Osteocyte (in vitro differentiated cells): Measurements from ENCODE around the gene ANKRD39. TPM values are rescaled to one million over a fixed set of nuclear protein-coding genes. Genes with fewer than 3 reads are reported as not detected.

Source experiments
- DNase-seq: peaks from one replicate; pipeline ENCODE4 v3.0.0; 2021; ENCODE audit warnings: mixed read lengths; ENCODE audit not compliant: unreplicated experiment; ENCODE audit errors: extremely low spot score
- H3K27ac Mint-ChIP-seq: one replicate; pipeline ENCODE4 v1.8.0; 2021; ENCODE audit warnings: mild to moderate bottlenecking, mixed read lengths; ENCODE audit not compliant: unreplicated experiment
- H3K27me3 Mint-ChIP-seq: one replicate; pipeline ENCODE4 v1.8.0; 2021; ENCODE audit warnings: mixed read lengths; ENCODE audit not compliant: unreplicated experiment
- H3K36me3 Mint-ChIP-seq: one replicate; pipeline ENCODE4 v1.8.0; 2021; ENCODE audit warnings: mixed read lengths; ENCODE audit not compliant: unreplicated experiment
- H3K4me1 Mint-ChIP-seq: one replicate; pipeline ENCODE4 v1.8.0; 2021; ENCODE audit warnings: mixed read lengths; ENCODE audit not compliant: unreplicated experiment
- H3K4me3 Mint-ChIP-seq: one replicate; pipeline ENCODE4 v1.8.0; 2021; ENCODE audit warnings: mild to moderate bottlenecking, moderate library complexity, mixed read lengths; ENCODE audit not compliant: unreplicated experiment
- H3K9me3 Mint-ChIP-seq: one replicate; pipeline ENCODE4 v1.8.0; 2021; ENCODE audit warnings: mixed read lengths; ENCODE audit not compliant: unreplicated experiment
- CTCF ChIP-seq: fragments of 200-600 bp; sonication (generic); IDR thresholded peaks from 2 replicates; pipeline ENCODE4 v1.5.0; 2021; ENCODE audit warnings: antibody characterized with exemption, mild to moderate bottlenecking, moderate library complexity
- total RNA-seq: library from RNA; stranded (reverse); gene quantifications from 2 replicates; pipeline ENCODE4 v1.2.1, GENCODE V29; 2021

ANKRD39 gene
- total RNA-seq, 1 donor from 2014 or later: 12.4 TPM

- Mint-ChIP-seq H3K4me3 (peak overlapping the region; percentile 86), H3K4me1 (peaks cover 22% of the 10 kb centered on the region), H3K9me3 (no peaks in the 10 kb centered on the region), H3K27me3 (no peaks in the 10 kb centered on the region), H3K27ac (peak overlapping the region; percentile 90), H3K36me3 (peaks cover 14% of the 10 kb centered on the region)
- TF ChIP-seq CTCF: no peak
- DNase-seq: no peak
Observed at GRCh38 chr2:96866986-96867755, 9.4 kb upstream of the ANKRD39 start.

DNA sequence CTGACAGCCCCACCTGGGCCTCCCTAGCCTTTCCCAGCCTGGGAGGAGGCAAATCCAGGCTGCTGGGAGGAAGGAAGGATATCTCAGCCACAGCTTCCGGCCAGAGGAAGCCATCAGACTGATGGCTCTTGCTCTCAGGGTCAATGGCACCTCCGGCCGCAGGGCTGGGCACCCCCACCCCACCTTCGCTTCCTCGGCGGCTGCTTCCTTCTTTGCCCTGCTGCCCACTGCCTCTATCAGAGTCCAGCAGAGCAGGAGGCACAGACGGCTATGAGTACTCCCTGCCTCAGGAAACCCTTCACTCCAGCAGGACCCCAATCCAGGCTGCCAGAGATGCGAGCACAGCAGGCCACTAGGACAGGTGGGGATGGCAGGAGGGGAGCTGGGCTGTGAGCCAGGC, 8.8 kb upstream of the ANKRD39 start:
- H3K9me3 Mint-ChIP-seq: no peaks in the 10 kb centered on the region
- H3K27me3 Mint-ChIP-seq: no peaks in the 10 kb centered on the region
- H3K27ac Mint-ChIP-seq: no peak overlapping the region
- TF ChIP-seq CTCF: no peak
- no peak for DNase-seq
- peak overlapping the region; percentile 45 for H3K4me3 Mint-ChIP-seq
- H3K4me1 Mint-ChIP-seq: peaks cover 22% of the 10 kb centered on the region
- peaks cover 16% of the 10 kb centered on the region for H3K36me3 Mint-ChIP-seq

- DNase-seq: no peak
- peaks cover 22% of the 10 kb centered on the region for H3K4me1 Mint-ChIP-seq
- H3K27ac Mint-ChIP-seq: no peak overlapping the region
- TF ChIP-seq CTCF: no peak
- no peak overlapping the region for H3K4me3 Mint-ChIP-seq
- H3K27me3 Mint-ChIP-seq: no peaks in the 10 kb centered on the region
- H3K9me3 Mint-ChIP-seq: no peaks in the 10 kb centered on the region
- peaks cover 17% of the 10 kb centered on the region for H3K36me3 Mint-ChIP-seq
Observed at GRCh38 chr2:96866149-96866548, 8.3 kb upstream of the ANKRD39 start.

DNA sequence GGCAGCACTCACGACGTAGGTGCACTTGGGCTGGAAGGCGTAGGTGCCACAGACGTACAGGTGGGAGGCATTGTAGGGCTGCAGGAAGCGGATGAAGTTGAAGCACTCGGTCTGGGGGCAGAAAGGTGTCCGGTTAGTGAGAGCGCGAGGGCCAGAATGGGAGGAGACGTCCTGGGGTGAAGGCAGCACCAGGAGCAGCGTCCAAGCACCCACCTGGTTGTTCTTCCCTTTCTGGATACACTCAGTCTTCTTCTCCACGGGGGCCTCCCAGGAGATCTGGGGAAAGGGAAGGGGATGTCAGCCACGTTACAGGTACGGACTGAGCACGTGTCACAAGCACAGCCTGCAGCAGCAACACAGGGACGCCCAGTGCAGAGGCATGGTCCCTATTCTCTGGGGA, 7.8 kb upstream of the ANKRD39 start:
- no peak overlapping the region for H3K4me3 Mint-ChIP-seq
- H3K27ac Mint-ChIP-seq: no peak overlapping the region
- no peak for TF ChIP-seq CTCF
- no peaks in the 10 kb centered on the region for H3K9me3 Mint-ChIP-seq
- no peak for DNase-seq
- no peaks in the 10 kb centered on the region for H3K27me3 Mint-ChIP-seq
- peaks cover 17% of the 10 kb centered on the region for H3K36me3 Mint-ChIP-seq
- peaks cover 21% of the 10 kb centered on the region for H3K4me1 Mint-ChIP-seq

GRCh38 chr2:96864343-96865091, 6.7 kb upstream of the ANKRD39 start:
- TF ChIP-seq CTCF: no peak
- peaks cover 17% of the 10 kb centered on the region for H3K36me3 Mint-ChIP-seq
- no peak for DNase-seq
- peaks cover 27% of the 10 kb centered on the region for H3K4me1 Mint-ChIP-seq
- H3K27me3 Mint-ChIP-seq: no peaks in the 10 kb centered on the region
- H3K4me3 Mint-ChIP-seq: no peak overlapping the region
- no peak overlapping the region for H3K27ac Mint-ChIP-seq
- no peaks in the 10 kb centered on the region for H3K9me3 Mint-ChIP-seq
